PC-9 (cell line): ENCODE data around the gene ALG11.

ENCODE experiments used
- CTCF ChIP-seq: fragments of 200-600 bp; sonication (generic); conservative IDR thresholded peaks from 2 replicates; pipeline ENCODE4 v1.6.1; 2017; ENCODE audit warnings: mixed run types, antibody characterized with exemption, mild to moderate bottlenecking, moderate library complexity
- EZH2 ChIP-seq: fragments of 200-600 bp; sonication (generic); IDR thresholded peaks from 2 replicates; pipeline ENCODE4 v1.8.0; 2017; ENCODE audit warnings: antibody characterized with exemption, low read depth

- TF ChIP-seq EZH2 = no peak
- no peak for TF ChIP-seq CTCF
These were observed 13.5 kb downstream of the ALG11 start for GRCh38 chr13:52025475-52026245.
